A549 (cell line): Measurements from ENCODE around the gene RWDD1.

Experiments used
- CEBPB ChIP-seq, 2 experiments: fragments of >200 bp in 1 of 2; sonication (Bioruptor Twin) in 1 of 2; formaldehyde crosslinking in 1 of 2; IDR thresholded peaks; 2 replicates each; pipeline ENCODE4 v1.6.1; 2012 to 2016
- CTCF ChIP-seq: fragments of >200 bp; sonication (Bioruptor Twin); formaldehyde crosslinking; IDR thresholded peaks from 3 replicates; pipeline ENCODE4 v1.5.1; 2016
- EP300 ChIP-seq, 2 experiments: fragments of >200 bp; sonication (Bioruptor Twin); formaldehyde crosslinking; IDR thresholded peaks; 2 replicates in 1 of 2; 3 replicates in 1 of 2; pipeline ENCODE4 v1.6.1; 2016 to 2017
- ESRRA ChIP-seq: fragments of 150-350 bp; IDR thresholded peaks from 2 replicates; pipeline ENCODE4 v1.6.1; 2014; ENCODE audit warnings: mild to moderate bottlenecking, low read length, borderline replicate concordance
- FOSL2 ChIP-seq, 2 experiments: fragments of 450-650 bp in 1 of 2; fragments of >200 bp in 1 of 2; sonication (Bioruptor Twin) in 1 of 2; formaldehyde crosslinking; IDR thresholded peaks; 2 replicates each; pipeline versions ENCODE4 v1.5.0 to v1.6.1; 2016 to 2020; ENCODE audit warnings: mild to moderate bottlenecking in 1 of 2, moderate library complexity in 1 of 2
- GATA3 ChIP-seq: IDR thresholded peaks from 2 replicates; pipeline ENCODE4 v1.6.1; 2012; ENCODE audit warnings: borderline replicate concordance
- JUNB ChIP-seq: fragments of >200 bp; sonication (Bioruptor Twin); formaldehyde crosslinking; IDR thresholded peaks from 2 replicates; pipeline ENCODE4 v1.6.1; 2016
- KDM1A ChIP-seq: fragments of 200-600 bp; sonication (generic); IDR thresholded peaks from 2 replicates; pipeline ENCODE4 v1.6.1; 2016; ENCODE audit warnings: low read depth, mild to moderate bottlenecking
- MAX ChIP-seq: IDR thresholded peaks from 2 replicates; pipeline ENCODE4 v1.6.1; 2012
- ZFP36 ChIP-seq: fragments of 450-650 bp; IDR thresholded peaks from 2 replicates; pipeline ENCODE4 v1.6.1; 2014; ENCODE audit warnings: borderline replicate concordance; ENCODE audit not compliant: partially characterized antibody

GRCh38 chr6:116633685-116634084 is 62.4 kb downstream of the RWDD1 start:
- no peak for TF ChIP-seq CTCF
- TF ChIP-seq ESRRA, result no peak
- no peak for TF ChIP-seq GATA3
- TF ChIP-seq EP300 (IDR thresholded peaks at IDR 0.05), result no peak
- no peak for TF ChIP-seq MAX
- no peak for TF ChIP-seq JUNB
- no peak for TF ChIP-seq CEBPB (IDR thresholded peaks at IDR 0.05)
- no peak for TF ChIP-seq ZFP36
- no peak for TF ChIP-seq KDM1A
- no peak for TF ChIP-seq FOSL2 (IDR thresholded peaks at IDR 0.05)
- no peak for TF ChIP-seq FOSL2 (CRISPR knock-in tag; IDR thresholded peaks at IDR 0.05)
